Adrenal gland (tissue), 12 donors: ENCODE measurements around the gene IGSF11. TPM values are rescaled to one million over a fixed set of nuclear protein-coding genes. Genes with fewer than 3 reads are reported as not detected.
"Not testable (repeated sequence)": the region's sequence is repeated elsewhere in the genome, so short reads cannot be mapped to it uniquely, and the experiment has no call there.

Experiments
- DNase-seq, 7 donors: peaks; one replicate each; pipeline ENCODE4 v3.0.0-alpha.2; 2019 to 2020
- H3K27ac ChIP-seq, 5 donors: fragments of 200-600 bp; sonication (generic) in 4 of 5; 1 replicate in 3 of 5; 2 replicates in 2 of 5; pipeline versions ENCODE4 v1.5.1 to v1.8.0; 2016 to 2020; ENCODE audit warnings: mild to moderate bottlenecking in 1 of 5
- H3K27me3 ChIP-seq: fragments of 200-600 bp; 2 replicates; pipeline ENCODE4 v1.8.0; 2021
- H3K36me3 ChIP-seq, 2 donors: fragments of 200-600 bp; replicated peaks in 1 of 2; 1 replicate in 1 of 2; 2 replicates in 1 of 2; pipeline versions ENCODE4 v1.5.1 to v1.8.0; 2018 to 2022
- H3K4me1 ChIP-seq, 2 donors: fragments of 200-600 bp; replicated peaks in 1 of 2; 1 replicate in 1 of 2; 2 replicates in 1 of 2; pipeline versions ENCODE4 v1.5.1 to v1.8.0; 2018 to 2021
- H3K4me3 ChIP-seq, 4 donors: fragments of 200-600 bp; sonication (generic) in 3 of 4; one replicate each; pipeline ENCODE4 v1.5.1; 2016 to 2018
- H3K9me3 ChIP-seq, 3 donors: fragments of 200-600 bp; sonication (generic) in 1 of 3; replicated peaks in 1 of 3; 1 replicate in 2 of 3; 2 replicates in 1 of 3; pipeline versions ENCODE4 v1.5.1 to v1.8.0; 2016 to 2021
- CTCF ChIP-seq, 6 experiments: fragments of 450-650 bp in 4 of 6; fragments of 200-600 bp in 2 of 6; sonication (generic) in 1 of 6; IDR thresholded peaks; 1 replicate in 5 of 6; 2 replicates in 1 of 6; pipeline versions ENCODE4 v1.5.1 to v1.8.0; 2016 to 2021; ENCODE audit warnings: antibody characterized with exemption in 6 of 6, mild to moderate bottlenecking in 2 of 6, moderate library complexity in 1 of 6
- POLR2A ChIP-seq, 2 donors: fragments of 450-650 bp; IDR thresholded peaks; one replicate each; pipeline ENCODE4 v1.6.1; 2017; ENCODE audit warnings: antibody characterized with exemption in 2 of 2, mild to moderate bottlenecking in 2 of 2, moderate library complexity in 1 of 2
- WGBS, 4 donors: extraction: QIAGEN DNeasy Blood & Tissue Kit in 2 of 4; methylation state at CpG; one replicate each; pipeline versions ENCODE4 v1.1.5 to v1.1.7; 2013 to 2017; 5-methylcytosine and 5-hydroxymethylcytosine counted together
- intact Hi-C, 2 donors: fragments of 100-400 bp; cut with DNase I; formaldehyde crosslinking; loops; one replicate each; pipeline versions ENCODE4 v1.14.1 to v1.15.0; 2022 to 2023
- polyA plus RNA-seq, 3 donors: library from polyadenylated mRNA; stranded (reverse); fragments of 200-250 nt in 2 of 3; fragments of 350-450 nt in 1 of 3; fragmentation: Illumina TruSeq in 1 of 3; extraction: RNeasy Lipid Tissue Mini Kit (QIAGEN cat#74804) in 1 of 3; gene quantifications; one replicate each; pipeline ENCODE4 v1.2.3, GENCODE V29; 2013 to 2014
- total RNA-seq, 9 donors: library from RNA; depleted of rRNA in 4 of 9; stranded (reverse); fragments of >200 nt in 4 of 9; fragments of 120-200 nt in 1 of 9; fragmentation: NEBNext Ultra II Directional in 1 of 9; extraction: Animal tissue kit (Norgen Biotek cat#: 25700) in 1 of 9; gene quantifications; one replicate each; pipeline versions ENCODE4 v1.1.0 to v1.2.4, GENCODE V29; 2013 to 2023
- donor health status: healthy with polysubstance abuse.
- donor health status: Bipolar disorder and iron deficiency.
- donor health status: DM: yes; HTN: yes; CAD: no.
- donor health status: DM: no; HTN: no; CAD: no.
- donor health status: DM: no; HTN: no; CAD: no.
- donor health status: DM: yes; HTN: yes; CAD: no.

Gene IGSF11
- total and polyA plus RNA-seq, 12 donors = 4.1 to 31.3 (median 16.5) TPM

GRCh38 chr3:118859950-118860349 lies 174.7 kb downstream of the IGSF11 start:
- Histone ChIP-seq H3K4me1 (no peaks in the 10 kb centered on the region), H3K4me3 (no peak overlapping the region), H3K27me3 (no peaks in the 10 kb centered on the region), H3K27ac (no peak overlapping the region), H3K36me3 (no peaks in the 10 kb centered on the region), H3K9me3 (no peaks in the 10 kb centered on the region)
- no peak for TF ChIP-seq CTCF (IDR thresholded peaks at IDR 0.05)
- 72 to 91% (median 78%) methylated on average over 1 of the region's 1 CpG for WGBS, 4 donors
- intact Hi-C loops = no loop called here
- DNase-seq = no peak

- H3K36me3 ChIP-seq, H3K4me3 ChIP-seq, H3K9me3 ChIP-seq, H3K4me1 ChIP-seq, H3K27me3 ChIP-seq, H3K27ac ChIP-seq, DNase-seq, intact Hi-C loops: not testable (repeated sequence)
- 87 to 91% (median 89%) methylated on average over 12 of the region's 12 CpGs for WGBS, 4 donors
Observed at GRCh38 chr3:118851466-118852193, 183.0 kb downstream of the IGSF11 start.

GRCh38 chr3:118850687-118851086 lies 184.0 kb downstream of the IGSF11 start:
- Histone ChIP-seq H3K27me3 (no peaks in the 10 kb centered on the region), H3K4me1 (no peaks in the 10 kb centered on the region), H3K9me3 (no peaks in the 10 kb centered on the region), H3K27ac (no peak overlapping the region), H3K36me3 (no peaks in the 10 kb centered on the region), H3K4me3 (no peak overlapping the region)
- WGBS, 4 donors = 78 to 88% (median 85%) methylated on average over 10 of the region's 10 CpGs
- no peak for DNase-seq
- intact Hi-C loops = no loop called here
- no peak for TF ChIP-seq POLR2A (IDR thresholded peaks at IDR 0.05)
- TF ChIP-seq CTCF (IDR thresholded peaks at IDR 0.05) = no peak

Other genes with a start within 250 kb of the IGSF11 start
- not detected for gene TEX55, start 111.3 kb upstream of the IGSF11 start, total RNA-seq
- gene TEX55, start 111.3 kb upstream of the IGSF11 start, polyA plus RNA-seq = not detected
- not detected for gene UPK1B, start 138.8 kb upstream of the IGSF11 start, total RNA-seq
- under 1 TPM in 1 of 3 donors, not detected in 2; 0.24 TPM for gene UPK1B, start 138.8 kb upstream of the IGSF11 start, polyA plus RNA-seq
- gene B4GALT4, start 206.0 kb upstream of the IGSF11 start, total RNA-seq = 10 to 100 TPM; 10.3 to 19.2 (median 15.8) TPM
- gene B4GALT4, start 206.0 kb upstream of the IGSF11 start, polyA plus RNA-seq = 10 to 100 TPM; 15.1 to 23.1 (median 17.0) TPM